Stimulated activated CD8-positive, alpha-beta memory T cell treated with anti-CD3 and anti-CD28 coated beads, Interleukin-15, amount 100 ng/mL, for 4 hours (primary cell): ENCODE data around the gene GCAT.
"Not testable (repeated sequence)": the region's sequence is repeated elsewhere in the genome, so short reads cannot be mapped to it uniquely, and the experiment has no call there.

Experiments used
- DNase-seq, 2 donors: peaks; one replicate each; pipeline ENCODE4 v3.0.0-alpha.2; 2020; ENCODE audit warnings: low read depth in 2 of 2

GCAT gene

DNA sequence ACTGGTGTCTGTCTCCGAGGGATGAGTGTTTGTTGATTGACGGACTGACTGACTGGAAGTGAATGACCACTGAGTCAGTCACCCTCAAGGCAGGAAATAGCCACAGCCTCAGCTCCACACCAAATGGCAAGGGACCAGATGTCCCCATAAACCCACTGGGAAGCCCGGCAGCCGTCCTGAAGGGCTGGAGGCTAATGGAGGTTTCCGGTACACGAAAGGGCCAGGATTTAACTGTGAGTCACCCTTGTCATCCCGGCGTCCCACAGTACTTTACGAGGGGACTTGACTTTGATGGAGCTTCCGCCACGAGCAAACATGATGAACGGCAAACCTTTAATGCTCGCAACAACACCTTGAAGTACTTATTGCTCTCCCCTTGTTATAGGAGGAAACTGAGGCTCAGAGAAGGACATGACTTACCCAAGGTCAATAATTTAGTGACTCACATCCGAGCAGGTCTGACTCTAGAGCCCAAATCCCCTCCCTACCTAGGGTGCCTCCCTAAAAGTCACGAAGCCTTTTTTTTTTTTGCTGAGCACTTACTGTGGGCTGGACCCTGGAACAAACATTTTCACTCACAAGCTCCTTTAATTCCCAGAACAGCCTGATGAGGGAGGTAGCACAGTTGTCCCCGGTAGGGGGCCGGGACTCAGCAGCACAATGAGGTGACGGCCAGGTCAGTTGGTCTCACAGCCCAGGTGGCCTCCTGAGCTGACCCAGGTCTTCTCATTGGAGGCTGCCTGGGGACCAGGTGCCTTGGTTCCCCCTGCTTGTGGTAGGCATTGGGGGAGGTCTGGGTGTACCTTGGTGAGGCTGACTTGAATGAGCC lies 25.2 kb upstream of the GCAT start:
- DNase-seq, result no peak

DNA sequence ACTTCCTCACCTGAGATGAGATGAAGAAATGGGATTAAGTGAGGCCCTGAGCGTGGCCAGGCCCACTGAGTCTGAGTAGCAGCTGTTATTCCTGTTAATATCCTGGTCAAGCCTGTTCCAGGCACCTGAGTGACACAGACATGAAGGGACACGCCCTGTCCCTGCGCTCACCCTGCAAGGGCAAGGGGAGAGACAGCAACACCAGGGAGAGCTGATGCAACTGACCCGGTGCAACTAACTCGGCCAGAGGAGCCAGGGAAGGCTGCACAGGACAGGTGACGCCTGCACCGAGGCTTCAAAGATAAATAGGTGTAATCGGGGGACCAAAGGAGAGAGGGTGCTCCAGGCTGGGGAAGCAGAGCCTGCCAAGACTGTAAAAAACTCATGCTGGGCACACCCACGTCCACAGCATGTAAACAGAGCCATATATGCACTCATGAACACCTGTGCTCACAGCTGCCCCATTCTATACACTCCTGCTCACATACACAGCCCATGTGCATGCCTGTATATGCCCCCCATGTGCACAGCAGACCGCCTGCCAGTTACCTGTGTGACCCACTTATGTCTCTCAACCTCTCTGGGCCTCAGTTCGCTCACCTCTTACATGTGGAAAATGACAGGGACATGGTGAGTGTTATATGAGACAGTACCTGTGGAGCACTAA lies 22.8 kb upstream of the GCAT start:
- no peak for DNase-seq

DNA sequence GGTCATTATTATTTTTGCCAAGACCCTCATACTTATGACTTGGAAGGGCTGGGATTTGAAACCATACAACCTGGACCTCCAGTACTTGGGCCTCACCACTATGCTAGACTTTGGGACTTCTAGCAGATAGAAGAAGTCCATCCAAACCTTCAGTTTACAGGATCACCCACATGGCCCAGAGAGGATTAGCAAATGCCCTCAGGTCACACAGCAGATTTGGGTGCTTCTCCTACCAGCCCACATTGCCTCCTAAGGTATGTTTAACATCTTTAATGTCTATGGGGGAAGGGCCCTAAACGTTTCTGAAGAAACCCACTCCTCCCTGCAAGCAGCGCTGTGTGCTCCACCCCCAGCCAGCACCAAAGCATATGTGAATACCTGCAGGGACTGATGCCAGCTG lies 17.5 kb upstream of the GCAT start:
- no peak for DNase-seq

DNA sequence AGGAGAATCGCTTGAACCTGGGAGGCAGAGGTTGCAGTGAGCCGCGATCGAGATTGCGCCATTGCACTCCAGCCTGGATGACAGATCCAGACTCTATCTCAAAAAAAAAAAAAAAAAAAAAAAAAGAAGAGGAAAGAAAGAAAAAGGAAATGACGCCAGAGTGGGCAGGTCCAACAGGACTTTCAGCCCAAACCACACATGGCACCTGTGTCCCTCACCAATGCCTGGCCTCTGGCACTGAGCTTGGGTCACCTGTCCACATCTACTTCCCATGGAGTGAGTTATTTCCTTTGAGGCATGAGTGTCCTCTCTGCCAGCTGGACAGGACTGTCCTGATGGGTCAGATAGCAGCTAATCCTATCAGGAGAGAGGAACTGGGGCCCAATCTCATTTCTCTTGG lies 15.2 kb upstream of the GCAT start:
- DNase-seq, result no peak

DNA sequence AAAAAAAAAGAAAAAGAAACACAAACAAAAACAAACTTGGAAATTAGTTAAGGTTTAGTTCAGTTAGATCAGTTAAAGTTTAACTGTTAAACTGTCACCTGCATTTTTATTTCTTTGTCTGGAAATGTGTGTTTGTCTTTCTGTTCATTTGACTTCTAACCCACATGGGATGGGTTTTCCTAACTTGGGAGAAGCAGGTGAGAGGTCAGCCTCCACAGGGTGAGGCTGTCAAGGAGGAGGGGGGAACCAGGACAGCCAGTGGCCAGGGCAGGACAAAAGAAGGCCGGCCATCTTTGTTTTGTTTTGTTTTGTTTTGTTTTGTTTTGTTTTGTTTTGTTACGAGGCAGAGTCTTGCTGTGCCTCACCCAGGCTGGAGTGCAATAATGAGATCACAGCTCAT lies 13.4 kb upstream of the GCAT start:
- DNase-seq, result no peak

DNA sequence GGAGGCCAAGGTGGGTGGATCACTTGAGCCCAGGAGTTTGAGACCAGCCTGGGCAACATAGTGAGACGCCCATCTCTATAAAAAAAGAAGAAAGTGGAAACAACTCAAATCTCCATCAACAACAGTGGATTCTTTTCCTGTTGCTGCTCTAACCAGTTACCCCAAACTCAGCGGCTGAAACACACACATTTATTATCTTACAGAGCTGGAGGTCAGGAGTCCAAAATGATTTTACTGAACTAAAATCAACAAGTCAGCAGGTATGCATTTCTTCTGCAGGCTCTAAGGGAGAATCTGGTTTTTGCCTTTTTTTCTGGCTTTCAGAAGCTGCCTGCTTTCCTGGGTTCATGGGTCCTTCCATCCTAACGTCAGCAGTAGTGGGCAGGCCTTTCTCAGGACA lies 11.7 kb upstream of the GCAT start:
- DNase-seq, result no peak

DNA sequence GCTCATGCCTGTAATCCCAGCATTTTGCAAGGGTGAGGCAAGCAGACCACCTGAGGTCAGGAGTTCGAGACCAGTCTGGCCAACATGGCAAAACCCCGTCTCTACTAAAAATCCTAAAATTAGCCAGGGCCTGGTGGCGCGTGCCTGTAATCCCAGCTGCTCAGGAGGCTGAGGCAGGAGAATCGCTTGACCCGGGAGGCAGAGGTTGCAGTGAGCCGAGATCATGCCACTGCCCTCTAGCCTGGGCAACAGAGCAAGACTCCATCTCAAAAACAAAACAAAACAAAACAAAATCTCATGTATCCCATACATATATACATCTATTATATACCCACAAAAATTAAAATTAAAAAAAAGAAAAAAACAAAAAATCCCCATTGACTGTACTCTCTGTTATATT lies 10.5 kb upstream of the GCAT start:
- DNase-seq, result not testable (repeated sequence)

DNA sequence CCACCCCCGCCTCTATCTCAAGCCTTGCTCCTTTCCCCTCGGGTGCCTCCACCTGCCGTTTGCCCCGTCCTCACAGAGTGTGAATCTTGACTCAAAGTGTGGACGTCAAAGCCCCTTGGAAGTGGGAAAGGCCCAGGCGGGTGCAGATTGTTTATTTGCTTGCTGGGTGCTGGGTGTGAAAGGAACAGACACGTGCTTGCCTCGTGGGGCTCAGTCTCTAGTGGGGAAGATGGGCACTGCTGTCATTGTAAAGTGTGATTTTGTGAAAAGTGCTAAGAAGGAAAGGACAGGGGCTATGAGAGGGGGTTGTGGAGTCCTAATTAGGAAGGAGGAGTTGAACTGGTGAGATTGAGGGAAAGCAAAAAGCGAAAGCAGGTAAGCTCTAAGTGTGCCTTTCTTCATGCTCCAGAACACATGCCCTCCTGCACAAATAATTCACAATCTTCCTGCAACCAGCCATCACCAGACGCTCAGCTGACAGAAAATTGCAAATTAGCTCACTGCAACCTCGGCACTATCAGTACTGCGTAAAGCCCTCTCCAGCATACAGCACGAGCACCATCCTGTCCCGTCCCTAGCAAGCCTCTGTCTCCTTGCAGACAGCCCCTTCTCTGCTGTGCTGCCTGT lies 9.7 kb upstream of the GCAT start:
- no peak for DNase-seq

DNA sequence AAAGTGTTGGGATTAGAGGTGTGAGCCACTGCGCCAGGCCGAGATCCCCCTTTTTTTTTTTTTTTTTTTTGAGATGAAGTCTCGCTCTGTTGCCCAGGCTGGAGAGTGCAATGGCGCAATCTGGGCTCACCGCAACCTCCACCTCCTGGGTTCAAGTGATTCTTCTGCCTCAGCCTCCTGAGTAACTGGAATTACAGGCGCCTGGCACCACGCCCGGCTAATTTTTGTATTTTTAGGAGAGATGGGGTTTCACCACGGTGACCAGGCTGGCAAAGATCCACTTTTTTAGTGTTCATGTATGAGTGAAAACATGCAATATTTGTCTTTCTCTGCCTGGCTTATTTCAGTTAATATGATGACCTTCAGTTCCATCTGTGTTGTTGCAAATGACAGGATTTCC lies 7.8 kb upstream of the GCAT start:
- not testable (repeated sequence) for DNase-seq

DNA sequence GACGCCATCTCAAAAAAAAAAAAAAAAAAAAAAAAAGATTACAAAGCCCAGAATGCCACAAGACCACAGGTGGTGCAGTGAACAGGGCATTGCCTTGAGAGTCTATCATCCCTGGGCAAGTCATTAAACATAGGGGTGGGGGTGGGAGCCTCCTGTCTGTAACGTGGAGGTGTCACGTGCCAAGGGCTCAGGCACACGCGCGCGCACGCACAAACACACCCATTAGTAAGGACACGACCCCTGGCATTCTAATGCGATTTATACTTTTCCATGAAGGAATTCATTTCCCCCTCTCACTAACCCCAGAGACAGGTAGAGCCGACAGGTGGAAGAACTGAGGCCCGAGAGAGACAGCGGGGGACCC lies 5.8 kb upstream of the GCAT start:
- no peak for DNase-seq

DNA sequence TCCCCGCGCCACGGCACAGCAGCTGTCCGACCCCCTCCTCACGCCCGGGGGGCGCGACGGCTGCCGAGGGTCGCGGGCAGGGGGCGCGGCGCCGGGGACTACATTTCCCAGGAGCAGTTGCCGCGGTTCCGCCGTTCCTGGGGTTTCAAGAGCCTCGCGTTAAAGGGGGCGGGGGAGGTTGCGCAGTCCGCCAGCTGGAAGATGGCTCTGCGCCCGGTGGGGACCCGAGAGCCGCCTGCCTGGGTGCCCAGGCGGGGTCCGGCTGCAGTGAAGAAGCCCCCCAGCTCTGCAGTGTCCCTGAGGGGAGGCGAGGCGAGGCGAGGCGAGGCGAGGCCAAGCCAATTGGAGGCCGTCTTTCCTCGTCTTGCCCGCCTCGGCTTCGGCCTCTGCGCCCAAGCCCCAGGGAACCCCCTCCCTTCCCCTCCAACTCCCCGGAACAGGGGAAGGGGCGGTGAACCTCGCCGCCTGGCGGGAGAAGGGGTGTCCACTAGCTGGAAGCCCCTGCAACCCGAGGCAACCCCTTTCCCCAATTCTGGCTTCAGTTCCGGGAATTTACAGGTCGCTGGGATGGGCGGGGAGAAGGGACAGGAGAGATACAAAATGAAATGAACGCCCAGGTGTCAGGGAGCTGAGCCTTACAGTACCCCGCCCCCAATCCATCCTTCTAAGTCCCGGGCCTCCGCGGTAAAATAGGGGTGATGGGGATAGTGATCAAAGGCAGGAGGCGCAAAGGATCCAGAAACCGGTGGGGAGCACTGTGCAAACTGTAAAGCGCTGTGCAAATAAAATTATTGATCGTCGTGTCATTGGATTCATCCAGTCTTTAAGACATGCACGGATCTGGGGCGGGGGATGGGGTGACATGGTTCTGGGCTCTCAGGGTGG lies 5.2 kb upstream of the GCAT start:
- no peak for DNase-seq

DNA sequence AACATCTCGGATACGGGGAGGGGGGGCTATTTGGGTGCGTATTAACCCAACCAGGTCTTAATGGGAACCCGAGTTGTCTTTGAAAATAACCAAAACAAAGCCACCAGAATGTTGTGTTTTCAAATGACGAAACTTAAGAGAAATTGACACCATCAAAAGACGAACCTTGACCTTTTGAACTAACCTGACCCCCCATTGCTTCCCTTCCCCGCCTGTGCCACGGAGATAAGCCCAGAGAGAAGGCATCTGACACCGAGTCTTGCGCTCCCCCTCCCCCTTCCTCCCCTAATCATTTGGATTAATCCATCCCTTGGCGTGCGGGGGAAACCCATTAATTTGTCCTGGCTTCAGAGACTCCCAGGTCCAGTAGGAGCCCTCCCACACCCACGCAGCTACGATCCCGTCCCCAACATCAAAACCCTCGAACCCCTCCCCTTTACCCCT lies 4.5 kb upstream of the GCAT start:
- no peak for DNase-seq

DNA sequence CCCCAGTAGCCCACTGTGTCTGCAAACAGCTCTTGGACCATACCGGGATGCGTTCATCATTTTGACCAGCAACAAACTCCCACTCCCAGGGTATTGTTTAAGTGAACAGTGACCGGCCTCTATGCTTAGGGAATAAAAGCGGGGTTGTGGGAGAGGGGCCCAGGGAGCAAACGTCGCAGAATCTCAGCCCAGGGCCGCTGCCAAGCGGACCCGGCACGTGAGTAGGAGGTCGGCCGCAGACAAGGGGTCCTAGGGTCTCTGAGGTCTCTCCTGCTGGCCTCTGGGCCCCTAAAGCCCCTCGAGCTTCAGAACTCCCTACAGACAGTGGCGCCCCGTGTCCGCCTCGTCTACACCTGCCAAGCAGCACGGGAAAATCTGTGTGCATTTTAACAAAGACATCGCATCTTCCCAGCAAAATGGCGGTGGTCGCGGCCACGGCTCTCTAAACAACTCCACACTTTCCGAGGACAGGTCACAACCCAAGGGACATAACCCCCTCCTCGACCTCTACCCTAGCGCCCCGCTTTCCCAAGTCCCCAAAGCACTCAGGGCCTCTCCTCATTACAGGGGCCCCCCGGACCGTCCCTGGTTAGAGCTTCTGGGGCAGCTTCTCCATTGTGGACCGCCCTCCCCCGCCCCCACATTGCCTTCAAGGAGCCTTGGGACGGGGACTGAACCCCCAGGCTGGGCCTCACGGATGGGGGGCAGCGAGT lies 3.9 kb upstream of the GCAT start:
- no peak for DNase-seq

DNA sequence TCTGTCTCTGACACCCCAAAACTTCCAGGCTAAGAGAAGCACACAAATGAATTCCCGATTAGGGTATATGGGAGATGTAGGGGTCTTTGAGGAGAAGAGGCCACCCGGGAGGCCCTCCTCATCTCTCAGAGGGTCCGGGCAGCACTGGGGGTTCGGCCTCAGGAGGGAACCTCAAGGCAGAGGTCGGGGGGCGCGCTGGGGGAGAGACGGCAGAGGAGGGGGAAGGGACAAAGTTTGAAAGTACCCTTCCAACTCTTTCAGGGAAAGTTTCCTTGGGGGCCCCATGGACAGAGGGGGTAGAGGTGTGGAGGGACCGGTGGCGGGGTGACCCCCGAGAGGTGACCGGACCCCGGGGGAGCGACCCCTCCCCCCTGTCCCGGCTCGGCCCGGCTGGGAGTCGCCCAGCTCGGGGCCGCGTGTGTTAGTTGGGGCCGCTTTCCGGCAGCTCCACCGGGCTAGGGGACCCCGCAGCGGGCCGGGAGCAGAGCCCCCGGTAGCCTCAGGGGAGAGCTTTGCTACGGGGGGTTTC lies 3.3 kb upstream of the GCAT start:
- DNase-seq, result no peak

DNA sequence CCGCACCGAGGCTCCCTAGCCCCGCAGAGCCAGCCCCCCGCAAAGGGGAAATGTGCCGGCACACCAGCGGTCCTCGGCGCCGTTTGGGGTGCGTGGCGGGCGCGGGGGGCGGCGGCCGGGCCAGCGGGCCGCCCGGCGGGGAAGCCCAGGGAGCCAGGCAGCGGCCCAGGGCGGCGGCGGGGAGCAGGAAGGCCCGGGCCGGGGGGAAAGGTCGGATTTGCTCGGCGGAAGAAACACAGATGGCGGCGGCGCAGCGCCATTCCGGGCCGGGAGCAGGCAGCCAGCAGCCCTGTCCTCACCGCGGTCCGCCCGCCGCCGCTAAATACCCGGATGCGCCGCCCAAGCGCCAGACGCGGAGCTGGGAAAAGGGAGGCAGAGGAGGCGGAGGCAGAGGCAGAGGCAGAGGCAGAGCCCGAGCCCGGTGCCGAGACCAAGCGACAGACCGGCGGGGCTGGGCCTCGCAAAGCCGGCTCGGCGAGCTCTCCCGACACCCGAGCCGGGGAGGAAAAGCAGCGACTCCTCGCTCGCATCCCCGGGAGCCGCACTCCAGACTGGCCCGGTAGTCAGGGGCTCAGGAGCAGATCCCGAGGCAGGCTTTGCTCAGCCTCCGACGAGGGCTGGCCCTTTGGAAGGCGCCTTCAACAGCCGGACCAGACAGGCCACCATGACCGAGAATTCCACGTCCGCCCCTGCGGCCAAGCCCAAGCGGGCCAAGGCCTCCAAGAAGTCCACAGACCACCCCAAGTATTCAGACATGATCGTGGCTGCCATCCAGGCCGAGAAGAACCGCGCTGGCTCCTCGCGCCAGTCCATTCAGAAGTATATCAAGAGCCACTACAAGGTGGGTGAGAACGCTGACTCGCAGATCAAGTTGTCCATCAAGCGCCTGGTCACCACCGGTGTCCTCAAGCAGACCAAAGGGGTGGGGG lies 2.6 kb upstream of the GCAT start:
- DNase-seq, result peak in 1 of 2 donors; percentile 23

DNA sequence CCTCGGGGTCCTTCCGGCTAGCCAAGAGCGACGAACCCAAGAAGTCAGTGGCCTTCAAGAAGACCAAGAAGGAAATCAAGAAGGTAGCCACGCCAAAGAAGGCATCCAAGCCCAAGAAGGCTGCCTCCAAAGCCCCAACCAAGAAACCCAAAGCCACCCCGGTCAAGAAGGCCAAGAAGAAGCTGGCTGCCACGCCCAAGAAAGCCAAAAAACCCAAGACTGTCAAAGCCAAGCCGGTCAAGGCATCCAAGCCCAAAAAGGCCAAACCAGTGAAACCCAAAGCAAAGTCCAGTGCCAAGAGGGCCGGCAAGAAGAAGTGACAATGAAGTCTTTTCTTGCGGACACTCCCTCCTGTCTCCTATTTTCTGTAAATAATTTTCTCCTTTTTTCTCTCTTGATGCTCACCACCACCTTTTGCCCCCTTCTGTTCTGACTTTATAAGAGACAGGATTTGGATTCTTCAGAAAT lies 1.9 kb upstream of the GCAT start:
- DNase-seq, result no peak

DNA sequence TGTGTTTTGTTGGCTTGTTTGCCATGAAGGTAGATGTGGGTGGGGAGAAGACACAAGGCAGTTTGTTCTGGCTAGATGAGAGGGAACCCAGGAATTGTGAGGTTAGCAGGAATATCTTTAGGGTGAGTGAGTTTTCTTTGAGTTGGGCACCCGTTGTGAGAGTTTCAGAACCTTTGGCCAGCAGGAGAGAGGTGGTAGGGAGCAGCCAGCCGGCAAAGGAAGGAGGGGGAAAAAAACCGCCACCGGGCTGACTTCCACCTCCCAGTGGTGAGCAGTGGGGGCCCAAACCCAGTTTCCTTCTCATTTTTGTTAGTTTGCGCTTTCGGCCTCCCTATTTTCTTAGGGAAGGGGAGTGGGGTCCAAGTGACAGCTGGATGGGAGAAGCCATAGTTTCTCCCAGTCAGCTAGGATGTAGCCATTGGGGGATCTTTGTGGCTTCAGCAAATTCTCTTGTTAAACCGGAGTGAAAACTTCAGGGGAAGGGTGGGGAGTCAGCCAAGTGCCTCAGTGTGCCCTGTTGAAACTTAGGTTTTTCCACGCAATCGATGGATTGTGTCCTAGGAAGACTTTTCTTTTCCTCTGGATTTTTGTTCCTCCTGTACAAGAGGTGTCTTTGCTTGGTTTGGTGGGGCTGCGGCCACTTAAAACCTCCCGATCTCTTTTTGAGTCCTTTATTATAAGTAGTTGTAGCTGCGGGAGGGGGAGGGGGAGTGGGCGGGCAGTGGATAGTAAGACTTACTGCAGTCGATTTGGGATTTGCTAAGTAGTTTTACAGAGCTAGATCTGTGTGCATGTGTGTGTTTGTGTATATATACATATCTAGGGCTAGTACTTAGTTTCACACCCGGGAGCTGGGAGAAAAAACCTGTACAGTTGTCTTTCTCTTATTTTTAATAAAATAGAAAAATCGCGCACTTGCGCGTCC lies 1.1 kb upstream of the GCAT start:
- no peak for DNase-seq

DNA sequence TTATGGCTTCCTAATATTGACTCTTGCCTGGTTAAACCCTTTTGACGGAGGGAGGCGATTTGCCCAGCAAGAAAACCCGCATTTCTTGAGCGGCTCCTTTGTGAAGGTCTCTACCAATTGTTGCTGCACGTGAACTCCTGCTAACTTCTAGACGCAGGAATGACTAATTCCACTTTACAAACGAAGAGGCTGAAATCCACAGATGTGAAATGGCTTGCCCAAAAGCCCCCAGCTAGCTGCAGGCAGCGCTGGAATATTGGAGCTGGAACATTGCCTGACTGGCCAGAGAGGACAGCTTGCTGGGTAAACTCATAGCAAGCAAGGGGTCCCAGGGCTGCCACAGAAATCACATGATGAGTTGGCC lies 542 bp downstream of the GCAT start:
- DNase-seq, result no peak
